ENCODE results near the gene TPRG1L. TPM values are rescaled to one million over a fixed set of nuclear protein-coding genes. Genes with fewer than 3 reads are reported as not detected.

The TPRG1L gene
- total RNA-seq, 1 experiment from 2014 or later: 24.0 TPM

GRCh38 chr1:3590951-3591865, 33.6 kb upstream of the TPRG1L start:
- no peak overlapping the region for H3K4ac ChIP-seq (ENCODE audit: low read depth, low read length)
- H4K20me1 ChIP-seq (ENCODE audit: control insufficient read depth, insufficient read depth, insufficient read length): no peaks in the 10 kb centered on the region
- H2AFZ ChIP-seq (ENCODE audit: low read length): no peak overlapping the region
- no peaks in the 10 kb centered on the region for H3K27me3 ChIP-seq (ENCODE audit: insufficient read depth, low read length)
- H3K23me2 ChIP-seq (ENCODE audit: insufficient read length, low read depth, low read length, poor library complexity, severe bottlenecking): no peaks in the 10 kb centered on the region
- H3K27ac ChIP-seq (ENCODE audit: insufficient read length, low read depth, low read length): no peak overlapping the region
- H4K5ac ChIP-seq (ENCODE audit: insufficient read length, low read depth, low read length): no peak overlapping the region
- no peaks in the 10 kb centered on the region for H3K79me1 ChIP-seq (ENCODE audit: insufficient read depth, low read depth, low read length, poor library complexity, severe bottlenecking)
- Mint-ChIP-seq H3K4me1 (peaks cover 6 to 32% of the 10 kb centered on the region in 2 experiments), H3K36me3 (ENCODE audit: insufficient read depth in 1 of 3, low read depth in 3 of 3) (peaks cover 0 to 5% (median 2%) of the 10 kb centered on the region in 3 experiments; a peak in 2 of 7 replicates), H3K4me3 (no peak overlapping the region), H3K27me3 (ENCODE audit: low read depth) (no peaks in the 10 kb centered on the region), H3K9me3 (no peaks in the 10 kb centered on the region), H3K27ac (no peak overlapping the region)
- H2BK12ac ChIP-seq (ENCODE audit: insufficient read length, low read depth, low read length): no peak overlapping the region
- H3K4me1 ChIP-seq (ENCODE audit: insufficient read depth, low read length): no peaks in the 10 kb centered on the region
- no peak overlapping the region for H3K23ac ChIP-seq (ENCODE audit: insufficient read length, low read depth, low read length)
- no peak overlapping the region for H3K4me2 ChIP-seq (ENCODE audit: insufficient read depth, insufficient read length, low read length)
- H3K9me3 ChIP-seq (ENCODE audit: control insufficient read depth, low read depth, low read length): peaks cover under 1% of the 10 kb centered on the region
- no peak overlapping the region for H2BK20ac ChIP-seq (ENCODE audit: low read depth, low read length, poor library complexity, severe bottlenecking)
- H2BK5ac ChIP-seq (ENCODE audit: insufficient read length, low read length): no peak overlapping the region
- no CpG with 5 or more reads among the region's 33 CpGs for WGBS (ENCODE audit: extremely low coverage, insufficient read length, low lambda C conversion rate)
- no peaks in the 10 kb centered on the region for H3K79me2 ChIP-seq (ENCODE audit: insufficient read depth, low read length)
- H3K9ac ChIP-seq (ENCODE audit: extremely low read depth, insufficient read length, low read length): no peak overlapping the region
- H2BK15ac ChIP-seq (ENCODE audit: low read depth, low read length): no peak overlapping the region
- H4K8ac ChIP-seq (replicated peaks; ENCODE audit: insufficient read length, low read depth, low read length): no peak overlapping the region
- no peak overlapping the region for H3T11ph ChIP-seq (ENCODE audit: low read length)
- H3K56ac ChIP-seq (ENCODE audit: insufficient read length, low read depth, low read length): no peak overlapping the region
- H4K91ac ChIP-seq (ENCODE audit: insufficient read length, low read depth, low read length): no peak overlapping the region
- no peak overlapping the region; the same call in 1 of the 2 replicates for H3K14ac ChIP-seq (ENCODE audit: insufficient read depth, low read length)
- no peak overlapping the region for H3K18ac ChIP-seq (ENCODE audit: insufficient read length, low read depth, low read length)
- peak; percentile 63 for DNase-seq
- no peak overlapping the region for H2AK5ac ChIP-seq (ENCODE audit: insufficient read length, low read length)
- H2BK120ac ChIP-seq (ENCODE audit: low read depth, low read length, poor library complexity, severe bottlenecking): no peak overlapping the region
- peak; percentile 55 for TF ChIP-seq CTCF (conservative IDR thresholded peaks at IDR 0.05)

All from H9 (cell line).